C4-2B (cell line): ENCODE measurements around the gene MCM9.

Source experiments
- ZFX ChIP-seq: fragments of 450-650 bp; IDR thresholded peaks from 2 replicates; pipeline ENCODE4 v1.6.1; 2017
- TF ChIP-seq, protein P1 (sequence below): fragments of 450-650 bp; conservative IDR thresholded peaks from 2 replicates; pipeline ENCODE4 v1.5.1; 2017; ENCODE audit warnings: mild to moderate bottlenecking

DNA sequence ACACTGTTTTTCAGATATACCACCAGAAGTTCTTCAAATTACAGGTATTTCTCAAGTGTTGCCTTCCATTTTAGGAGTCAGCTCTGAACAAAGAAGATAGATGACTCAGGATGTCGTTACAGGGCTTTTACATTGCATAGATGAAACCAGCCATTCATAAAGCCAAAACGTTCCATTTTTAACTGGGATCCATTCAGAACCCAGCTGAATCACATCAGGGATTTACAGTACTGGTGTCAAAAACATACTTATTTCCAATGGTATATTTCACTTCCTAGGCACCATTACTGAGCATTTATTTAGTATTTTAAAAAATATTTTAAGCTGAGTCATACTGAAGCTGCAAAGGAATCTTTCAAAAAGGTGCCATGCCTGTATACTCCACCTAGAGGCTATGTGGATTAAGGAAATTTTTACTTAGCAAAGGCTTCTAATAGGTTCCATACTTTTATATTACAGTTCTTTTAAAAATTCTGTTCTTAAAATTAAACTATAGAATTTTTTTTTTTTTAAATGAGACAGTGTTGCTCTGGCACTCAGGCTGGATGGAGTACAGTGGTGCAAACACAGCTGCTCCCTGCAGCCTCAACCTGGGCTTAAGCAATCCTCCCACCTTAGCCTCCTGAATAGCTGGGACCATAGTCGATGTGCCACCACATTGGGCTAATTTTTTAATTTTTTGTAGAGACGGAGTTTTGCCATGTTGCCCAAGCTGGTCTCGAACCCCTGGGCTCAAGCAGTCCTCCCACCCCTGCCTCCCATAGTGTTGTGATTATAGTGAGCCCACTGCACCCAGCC lies 38.4 kb downstream of the MCM9 start:
- TF ChIP-seq, protein P1, sequence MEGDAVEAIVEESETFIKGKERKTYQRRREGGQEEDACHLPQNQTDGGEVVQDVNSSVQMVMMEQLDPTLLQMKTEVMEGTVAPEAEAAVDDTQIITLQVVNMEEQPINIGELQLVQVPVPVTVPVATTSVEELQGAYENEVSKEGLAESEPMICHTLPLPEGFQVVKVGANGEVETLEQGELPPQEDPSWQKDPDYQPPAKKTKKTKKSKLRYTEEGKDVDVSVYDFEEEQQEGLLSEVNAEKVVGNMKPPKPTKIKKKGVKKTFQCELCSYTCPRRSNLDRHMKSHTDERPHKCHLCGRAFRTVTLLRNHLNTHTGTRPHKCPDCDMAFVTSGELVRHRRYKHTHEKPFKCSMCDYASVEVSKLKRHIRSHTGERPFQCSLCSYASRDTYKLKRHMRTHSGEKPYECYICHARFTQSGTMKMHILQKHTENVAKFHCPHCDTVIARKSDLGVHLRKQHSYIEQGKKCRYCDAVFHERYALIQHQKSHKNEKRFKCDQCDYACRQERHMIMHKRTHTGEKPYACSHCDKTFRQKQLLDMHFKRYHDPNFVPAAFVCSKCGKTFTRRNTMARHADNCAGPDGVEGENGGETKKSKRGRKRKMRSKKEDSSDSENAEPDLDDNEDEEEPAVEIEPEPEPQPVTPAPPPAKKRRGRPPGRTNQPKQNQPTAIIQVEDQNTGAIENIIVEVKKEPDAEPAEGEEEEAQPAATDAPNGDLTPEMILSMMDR, result peak; percentile 69
- TF ChIP-seq ZFX, result no peak
